RCC 7860 (cell line): ENCODE results near the gene BLVRB.
"Not testable (repeated sequence)": the region's sequence is repeated elsewhere in the genome, so short reads cannot be mapped to it uniquely, and the experiment has no call there.

Experiments
- DNase-seq: peaks from one replicate; pipeline ENCODE4 v3.0.0-alpha.2; 2015; ENCODE audit warnings: low spot score
- FAIRE-seq: peaks from 2 replicates; lab custom pipeline; 2012; peaks lifted over from hg19 to GRCh38; lab: Jason Lieb, UNC

BLVRB gene

DNA sequence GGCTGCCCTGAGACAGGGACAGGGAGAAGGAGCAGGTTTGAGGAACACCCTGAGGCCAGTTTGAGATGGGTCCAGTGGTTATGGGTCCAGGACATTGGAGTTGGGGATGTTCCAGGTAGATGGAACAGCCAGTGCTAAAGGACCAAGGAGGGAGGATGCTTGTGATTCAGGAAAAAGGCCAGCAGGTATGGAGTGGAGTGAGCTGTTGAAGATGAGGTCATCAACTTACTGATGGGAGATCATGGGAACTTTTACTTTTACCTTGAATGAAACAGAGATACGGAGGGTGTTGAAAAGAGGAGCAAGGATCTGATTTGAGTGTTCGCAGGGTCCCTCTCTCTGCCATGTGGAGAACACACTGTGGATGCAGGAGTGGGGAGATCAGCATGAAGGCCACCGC lies 26.7 kb upstream of the BLVRB start:
- FAIRE-seq = no peak
- no peak for DNase-seq

GRCh38 chr19:40489882-40490230 lies 24.3 kb upstream of the BLVRB start:
- DNase-seq (no peak), FAIRE-seq (no peak)

- FAIRE-seq (no peak), DNase-seq (no peak)
Observed at GRCh38 chr19:40486017-40486416, 20.5 kb upstream of the BLVRB start.

GRCh38 chr19:40475878-40476644 lies 10.5 kb upstream of the BLVRB start:
- not testable (repeated sequence) for FAIRE-seq, DNase-seq

DNA sequence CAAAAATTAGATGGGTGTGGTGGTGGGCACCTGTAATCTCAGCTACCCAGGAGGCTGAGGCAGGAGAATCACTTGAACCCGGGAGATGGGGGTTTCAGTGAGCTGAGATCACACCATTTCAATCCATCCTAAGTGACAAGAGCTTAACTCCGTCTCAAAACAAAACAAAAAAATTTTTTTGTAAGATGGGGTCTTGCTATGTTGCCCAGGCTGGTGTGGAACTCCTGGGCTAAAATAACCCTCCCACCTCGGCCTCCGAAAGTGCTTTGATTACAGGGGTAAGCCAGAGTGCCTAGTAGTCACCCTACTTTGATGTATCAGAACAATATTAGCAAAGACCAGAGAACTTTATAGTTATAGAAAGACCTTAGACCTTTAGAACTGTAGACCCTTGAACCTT lies 9.2 kb upstream of the BLVRB start:
- DNase-seq (no peak), FAIRE-seq (no peak)

- FAIRE-seq = no peak
- no peak for DNase-seq
Observed at GRCh38 chr19:40472516-40472915, 7.0 kb upstream of the BLVRB start.

GRCh38 chr19:40471111-40471510 lies 5.6 kb upstream of the BLVRB start:
- DNase-seq = no peak
- FAIRE-seq = no peak

DNA sequence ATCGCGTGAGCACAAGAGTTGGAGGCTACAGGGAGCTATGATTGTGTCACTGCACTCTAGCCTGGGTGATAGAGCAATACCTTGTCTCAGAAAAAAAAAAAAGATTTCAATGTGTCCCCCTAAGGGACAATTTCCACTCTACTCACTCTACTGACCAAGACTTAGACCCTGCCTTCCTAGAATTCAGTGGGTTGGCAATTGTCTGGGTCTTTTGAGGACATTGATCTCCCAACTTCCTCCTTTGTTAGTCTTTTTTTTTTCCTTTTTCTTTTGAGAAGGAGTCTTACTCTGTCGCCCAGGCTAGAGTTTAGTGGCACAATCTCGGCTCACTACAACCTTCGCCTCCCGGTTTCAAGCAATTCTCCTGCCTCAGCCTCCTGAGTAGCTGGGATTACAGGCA lies 3.5 kb upstream of the BLVRB start:
- FAIRE-seq = no peak

DNA sequence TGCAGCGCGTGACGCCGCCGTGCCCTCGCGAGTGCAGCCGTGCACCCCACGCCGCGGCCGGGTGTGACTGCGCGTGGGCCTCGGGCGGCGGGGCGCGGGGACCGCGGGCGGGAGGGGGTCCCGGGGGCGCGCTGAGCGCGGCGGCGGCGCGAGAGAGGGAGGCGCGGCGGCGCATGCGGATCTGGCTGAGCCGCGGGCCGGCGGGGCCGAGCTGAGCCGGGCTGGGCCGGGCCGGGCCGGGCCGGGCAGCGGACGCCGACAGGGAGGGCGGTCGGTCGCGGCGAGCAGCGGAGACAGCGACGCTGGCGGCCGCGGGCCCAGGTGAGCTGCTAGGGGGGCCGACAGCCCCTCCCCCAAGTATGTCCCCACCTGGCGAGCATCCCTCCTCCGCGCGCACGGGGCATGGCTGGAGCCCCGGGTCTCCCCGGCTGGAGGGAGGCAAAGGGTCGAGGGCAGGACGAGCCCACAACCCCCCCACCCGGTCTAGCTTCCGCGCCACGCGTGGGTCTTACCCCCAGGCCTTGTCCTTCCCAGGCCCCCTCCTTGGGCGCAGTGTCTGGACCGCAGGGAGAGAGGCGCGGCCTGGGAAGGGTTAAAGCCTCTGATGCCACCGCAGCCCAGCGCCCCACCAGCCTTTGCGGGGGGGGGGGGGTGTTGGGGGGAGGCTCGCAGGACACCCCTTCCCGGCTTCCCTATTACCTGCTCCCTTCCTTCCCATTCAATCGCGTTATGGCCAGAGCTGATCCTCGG lies 1.6 kb upstream of the BLVRB start, which contains the start of gene SPTBN4:
Gene SPTBN4 (plus strand): TSS at position 17 of the 750 bp plus-strand sequence. CDS start 5,621 bp downstream, outside the sequence.
- DNase-seq = no peak
- FAIRE-seq = no peak

More for the DNA sequence above, 3.5 kb upstream of the BLVRB start:
- no peak for DNase-seq

GRCh38 chr19:40466219-40466984 lies 857 bp upstream of the BLVRB start:
- no peak for FAIRE-seq
- DNase-seq = peak; percentile 64

DNA sequence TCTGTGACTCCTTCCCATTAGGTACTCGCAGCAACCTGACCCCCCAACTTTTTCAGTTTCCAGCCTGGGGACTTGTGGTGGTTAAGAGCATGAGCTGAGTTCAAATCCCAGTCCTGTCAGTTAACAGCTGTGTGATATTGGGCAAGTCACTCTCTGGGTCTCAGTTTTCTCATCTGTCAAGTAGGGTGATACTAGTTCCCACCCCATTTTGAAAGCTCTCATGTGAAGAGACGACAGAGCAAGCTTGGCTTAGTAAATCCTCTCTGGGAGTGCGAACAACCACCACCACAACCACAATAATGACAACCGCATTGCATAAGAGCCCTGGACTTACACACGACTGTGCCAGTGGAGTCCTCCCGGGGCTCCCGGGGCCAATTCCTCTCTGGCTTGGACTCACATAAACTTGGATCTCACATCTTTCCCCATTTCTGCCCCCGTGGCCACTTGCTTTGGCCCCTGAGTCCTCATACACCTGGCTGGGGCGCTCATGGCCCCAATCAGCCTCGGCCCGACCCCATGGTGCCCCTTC lies 454 bp downstream of the BLVRB start:
- peak; percentile 71 for DNase-seq
- FAIRE-seq = no peak

- DNase-seq (peak; percentile 81), FAIRE-seq (peak; percentile 66)
Observed at GRCh38 chr19:40464059-40465024, 1.2 kb downstream of the BLVRB start.

DNA sequence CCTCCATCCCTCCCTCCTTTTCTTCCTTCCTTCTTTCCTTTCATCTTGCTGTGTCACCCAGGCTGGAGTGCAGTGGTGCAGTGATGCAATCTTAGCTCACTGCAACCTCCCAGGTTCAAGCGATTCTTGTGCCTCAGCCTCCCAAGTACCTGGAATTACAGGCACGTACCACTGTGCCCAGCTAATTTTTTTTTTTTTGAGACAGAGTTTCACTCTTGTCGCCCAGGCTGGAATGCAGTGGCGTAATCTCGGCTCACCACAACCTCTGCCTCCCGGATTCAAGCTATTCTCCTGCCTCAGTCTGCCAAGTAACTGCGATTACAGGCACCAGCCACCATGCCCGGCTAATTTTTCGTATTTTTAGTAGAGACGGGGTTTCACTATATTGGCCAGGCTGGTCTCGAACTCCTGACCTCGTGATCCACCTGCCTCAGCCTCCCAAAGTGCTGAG lies 1.9 kb downstream of the BLVRB start:
- DNase-seq (peak; percentile 79), FAIRE-seq (peak; percentile 42)

- no peak for FAIRE-seq
- no peak for DNase-seq
Observed at GRCh38 chr19:40461669-40462221, 3.8 kb downstream of the BLVRB start.

DNA sequence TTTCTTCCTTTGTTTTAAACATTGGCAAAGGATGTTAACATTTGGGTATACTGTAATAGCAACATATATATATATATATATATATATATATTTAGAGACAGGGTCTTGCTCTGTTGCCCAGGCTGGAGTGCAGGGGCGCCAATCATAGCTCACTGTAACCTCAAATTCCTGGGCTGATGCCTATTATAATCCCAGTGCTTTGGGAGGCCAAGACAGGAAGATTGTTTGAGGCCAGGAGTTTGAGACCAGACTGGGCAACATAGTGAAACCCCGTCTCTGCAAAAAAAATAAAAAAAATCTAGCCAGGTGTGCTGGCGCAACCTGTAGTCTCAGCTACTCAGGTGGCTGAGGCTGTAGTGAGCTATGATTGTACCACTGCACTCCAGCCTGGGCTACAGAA lies 5.4 kb downstream of the BLVRB start:
- DNase-seq = no peak
- no peak for FAIRE-seq

GRCh38 chr19:40458597-40458974 lies 7.0 kb downstream of the BLVRB start:
- no peak for DNase-seq
- no peak for FAIRE-seq

GRCh38 chr19:40457953-40458596 lies 7.5 kb downstream of the BLVRB start:
- FAIRE-seq (no peak), DNase-seq (no peak)

GRCh38 chr19:40457048-40457447 lies 8.5 kb downstream of the BLVRB start:
- FAIRE-seq (no peak), DNase-seq (no peak)

DNA sequence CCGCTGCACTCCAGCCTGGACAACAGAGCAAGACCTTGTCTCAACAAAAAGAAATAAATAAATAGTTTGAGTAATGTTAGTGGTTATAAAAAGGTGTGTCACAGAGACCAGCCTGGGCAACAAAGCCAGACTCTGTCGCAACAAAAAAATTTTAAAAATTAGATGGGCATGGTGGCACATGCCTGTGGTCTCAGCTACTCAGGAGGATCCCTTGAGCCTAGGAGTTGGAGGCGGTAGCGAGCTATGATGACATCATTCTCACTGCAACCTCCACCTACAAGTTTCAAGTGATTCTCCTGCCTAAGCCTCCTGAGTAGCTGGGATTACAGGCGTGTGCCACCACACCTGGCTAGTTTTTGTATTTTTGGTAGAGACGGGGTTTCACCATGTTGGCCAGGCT lies 11.6 kb downstream of the BLVRB start:
- DNase-seq = peak; percentile 40
- not testable (repeated sequence) for FAIRE-seq
